SU-DHL-6 (cell line): ENCODE measurements around the gene COL1A1.

Source experiments
- H2AFZ ChIP-seq: fragments of 200-600 bp; sonication (generic); 2 replicates; pipeline ENCODE4 v1.6.1; 2014; ENCODE audit warnings: low read depth, mild to moderate bottlenecking, moderate library complexity, mixed read lengths, antibody characterized with exemption, low read length; ENCODE audit not compliant: severe bottlenecking
- H3F3A ChIP-seq: fragments of 200-600 bp; shearing (Covaris generic); 2 replicates; pipeline ENCODE4 v1.6.0; 2016; ENCODE audit warnings: antibody characterized with exemption, mild to moderate bottlenecking; ENCODE audit not compliant: insufficient read depth
- H3K27ac ChIP-seq: fragments of 200-600 bp; sonication (generic); 2 replicates; pipeline ENCODE4 v1.5.1; 2016; ENCODE audit warnings: low read depth, mild to moderate bottlenecking, low read length, moderate library complexity, mixed read lengths
- H3K27me3 ChIP-seq: fragments of 200-600 bp; sonication (generic), shearing (Covaris generic); 2 replicates; pipeline ENCODE4 v1.6.0; 2014; ENCODE audit warnings: mild to moderate bottlenecking, low read length
- H3K36me3 ChIP-seq: fragments of 200-600 bp; sonication (generic); 2 replicates; pipeline ENCODE4 v1.6.1; 2014; ENCODE audit warnings: mild to moderate bottlenecking, low read length, mixed read lengths
- H3K4me2 ChIP-seq: fragments of 300-600, 200-600 bp; shearing (Covaris generic), sonication (generic); 2 replicates; pipeline ENCODE4 v1.6.0; 2014; ENCODE audit warnings: low read length, low read depth, mild to moderate bottlenecking; ENCODE audit not compliant: poor library complexity, severe bottlenecking
- H3K4me3 ChIP-seq: fragments of 200-600 bp; sonication (generic); 2 replicates; pipeline ENCODE4 v1.5.1; 2014; ENCODE audit warnings: antibody characterized with exemption, low read length, mild to moderate bottlenecking, mixed read lengths; ENCODE audit not compliant: insufficient read depth, poor library complexity, severe bottlenecking
- H3K79me2 ChIP-seq: fragments of 200-600 bp; sonication (generic); 2 replicates; pipeline ENCODE4 v1.6.1; 2014; ENCODE audit warnings: mild to moderate bottlenecking, low read length, moderate library complexity; ENCODE audit not compliant: insufficient read depth
- H3K9ac ChIP-seq: fragments of 200-600 bp; sonication (generic); 2 replicates; pipeline ENCODE4 v1.7.0; 2014; ENCODE audit warnings: mild to moderate bottlenecking, low read length
- H3K9me2 ChIP-seq: fragments of 200-600 bp; sonication (generic); replicated peaks from 2 replicates; pipeline ENCODE4 v1.6.1; 2014; ENCODE audit warnings: low read length; ENCODE audit not compliant: insufficient read depth
- H3K9me3 ChIP-seq: fragments of 200-600 bp; sonication (generic); 2 replicates; pipeline ENCODE4 v1.6.1; 2014; ENCODE audit warnings: low read length, mixed read lengths; ENCODE audit not compliant: insufficient read depth
- H4K20me1 ChIP-seq: fragments of 200-600 bp; sonication (generic); 2 replicates; pipeline ENCODE4 v1.6.1; 2014; ENCODE audit warnings: low read depth, mild to moderate bottlenecking, antibody characterized with exemption, low read length, moderate library complexity, mixed read lengths
- EZH2phosphoT487 ChIP-seq: fragments of 200-600 bp; sonication (generic), shearing (Covaris generic); conservative IDR thresholded peaks from 2 replicates; pipeline ENCODE4 v1.6.1; 2018; ENCODE audit warnings: mild to moderate bottlenecking, antibody characterized with exemption, low read length, moderate library complexity, mixed read lengths
- TF ChIP-seq, protein P1 (sequence below): fragments of 200-600 bp; sonication (generic); IDR thresholded peaks from one replicate; pipeline ENCODE4 v1.5.1; 2017; ENCODE audit warnings: antibody characterized with exemption, mild to moderate bottlenecking, low read length, moderate library complexity; ENCODE audit not compliant: insufficient read depth, poor library complexity, severe bottlenecking

The COL1A1 gene

DNA sequence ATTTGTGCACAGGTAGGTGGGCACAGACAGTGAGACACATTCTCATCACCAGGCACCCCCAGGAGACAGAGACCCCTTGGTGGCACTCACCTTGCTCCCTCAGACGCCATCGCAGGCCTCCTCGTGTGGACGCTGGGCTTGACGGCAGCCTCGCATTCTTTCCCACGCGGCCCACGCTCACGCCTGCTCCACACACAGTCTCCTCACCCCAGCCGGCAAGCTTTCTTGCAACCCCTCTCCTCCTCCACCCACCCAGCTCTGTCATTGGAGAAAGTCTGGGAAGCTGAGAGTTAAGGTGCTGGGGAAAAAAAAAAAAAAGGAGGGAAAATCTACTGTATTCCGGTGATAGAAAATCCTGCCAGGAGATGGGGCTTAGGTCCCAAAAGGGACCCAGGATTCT lies 20.8 kb downstream of the COL1A1 start:
- Histone ChIP-seq H3K4me3 (no peak overlapping the region), H3F3A (no peaks in the 10 kb centered on the region), H3K4me2 (no peak overlapping the region), H2AFZ (no peak overlapping the region), H3K9ac (no peak overlapping the region), H4K20me1 (no peaks in the 10 kb centered on the region), H3K27me3 (no peaks in the 10 kb centered on the region), H3K9me3 (no peaks in the 10 kb centered on the region), H3K36me3 (no peaks in the 10 kb centered on the region), H3K79me2 (no peaks in the 10 kb centered on the region), H3K9me2 (no peaks in the 10 kb centered on the region), H3K27ac (no peak overlapping the region)
- TF ChIP-seq EZH2phosphoT487, result no peak
- TF ChIP-seq, protein P1, sequence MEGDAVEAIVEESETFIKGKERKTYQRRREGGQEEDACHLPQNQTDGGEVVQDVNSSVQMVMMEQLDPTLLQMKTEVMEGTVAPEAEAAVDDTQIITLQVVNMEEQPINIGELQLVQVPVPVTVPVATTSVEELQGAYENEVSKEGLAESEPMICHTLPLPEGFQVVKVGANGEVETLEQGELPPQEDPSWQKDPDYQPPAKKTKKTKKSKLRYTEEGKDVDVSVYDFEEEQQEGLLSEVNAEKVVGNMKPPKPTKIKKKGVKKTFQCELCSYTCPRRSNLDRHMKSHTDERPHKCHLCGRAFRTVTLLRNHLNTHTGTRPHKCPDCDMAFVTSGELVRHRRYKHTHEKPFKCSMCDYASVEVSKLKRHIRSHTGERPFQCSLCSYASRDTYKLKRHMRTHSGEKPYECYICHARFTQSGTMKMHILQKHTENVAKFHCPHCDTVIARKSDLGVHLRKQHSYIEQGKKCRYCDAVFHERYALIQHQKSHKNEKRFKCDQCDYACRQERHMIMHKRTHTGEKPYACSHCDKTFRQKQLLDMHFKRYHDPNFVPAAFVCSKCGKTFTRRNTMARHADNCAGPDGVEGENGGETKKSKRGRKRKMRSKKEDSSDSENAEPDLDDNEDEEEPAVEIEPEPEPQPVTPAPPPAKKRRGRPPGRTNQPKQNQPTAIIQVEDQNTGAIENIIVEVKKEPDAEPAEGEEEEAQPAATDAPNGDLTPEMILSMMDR, result no peak

DNA sequence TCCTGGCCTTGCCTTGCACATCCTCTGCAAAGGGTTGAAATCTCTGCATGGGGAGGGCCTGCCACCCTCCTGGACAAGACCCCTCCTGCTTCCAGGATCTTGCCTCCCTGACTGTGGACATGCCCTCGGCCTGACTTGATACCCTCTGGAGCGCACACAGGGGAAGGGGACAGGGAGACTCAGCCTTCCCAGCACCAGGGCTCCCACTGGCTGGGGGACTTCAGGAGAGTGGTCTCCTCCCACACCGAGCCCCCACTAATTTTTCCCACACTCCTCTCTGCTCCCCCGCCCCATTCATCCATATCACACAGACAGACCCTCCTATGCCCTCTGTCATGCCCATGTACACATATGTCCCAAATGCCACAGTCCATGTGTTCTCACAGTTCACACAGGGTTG lies 21.3 kb downstream of the COL1A1 start:
- no peaks in the 10 kb centered on the region for H3K79me2 ChIP-seq
- no peaks in the 10 kb centered on the region for H3K36me3 ChIP-seq
- H3K27me3 ChIP-seq, result no peaks in the 10 kb centered on the region
- no peak overlapping the region for H2AFZ ChIP-seq
- no peak overlapping the region for H3K4me3 ChIP-seq
- TF ChIP-seq, protein P1, result no peak
- TF ChIP-seq EZH2phosphoT487, result no peak
- H3K27ac ChIP-seq, result no peak overlapping the region
- H4K20me1 ChIP-seq, result no peaks in the 10 kb centered on the region
- no peaks in the 10 kb centered on the region for H3F3A ChIP-seq
- no peaks in the 10 kb centered on the region for H3K9me3 ChIP-seq
- H3K4me2 ChIP-seq, result no peak overlapping the region
- H3K9ac ChIP-seq, result no peak overlapping the region
- no peaks in the 10 kb centered on the region for H3K9me2 ChIP-seq

DNA sequence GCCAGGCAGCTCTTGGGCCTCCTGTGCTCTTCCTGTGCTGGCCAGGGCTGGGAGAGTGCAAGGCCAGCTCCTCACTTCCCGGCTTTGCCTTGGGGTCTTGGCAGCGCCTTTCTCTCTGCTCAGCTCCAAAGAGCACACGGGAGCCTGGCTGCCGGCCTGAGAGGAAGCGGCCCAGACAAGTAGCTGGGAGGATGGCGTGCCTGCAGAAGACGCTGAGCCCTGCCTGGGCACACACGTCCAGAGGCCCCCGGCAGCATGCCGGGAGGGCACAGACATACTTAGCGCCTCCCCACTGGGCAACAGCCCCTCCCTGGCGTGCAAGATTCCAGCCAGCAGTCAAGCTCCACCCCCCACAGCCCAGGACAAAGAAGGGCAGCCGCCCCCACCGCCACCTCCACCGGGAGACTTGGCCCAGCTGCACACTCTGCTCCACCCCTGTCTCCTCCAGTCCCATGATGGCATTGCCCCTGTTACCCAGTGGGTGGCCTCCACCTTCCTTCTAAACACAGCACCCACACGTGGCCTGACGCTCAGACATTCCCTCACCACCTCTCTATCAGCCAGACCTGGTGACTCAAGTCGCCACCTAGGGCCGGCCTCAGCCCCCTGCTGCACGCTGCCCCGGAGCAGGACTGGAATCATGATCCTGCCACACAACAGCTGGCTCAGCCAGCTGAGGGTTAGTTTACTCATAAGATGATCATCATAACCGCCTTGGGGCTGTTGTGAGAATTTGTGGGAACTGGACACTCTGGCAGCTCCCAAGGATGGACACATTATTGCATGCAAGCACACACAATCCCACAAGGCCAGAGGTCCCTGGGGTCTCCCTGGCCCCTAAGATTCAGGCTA lies 23.2 kb downstream of the COL1A1 start:
- Histone ChIP-seq H3K27ac (no peak overlapping the region), H3F3A (no peaks in the 10 kb centered on the region), H3K79me2 (no peaks in the 10 kb centered on the region), H3K9ac (no peak overlapping the region), H3K9me3 (no peaks in the 10 kb centered on the region), H3K4me3 (no peak overlapping the region), H3K4me2 (no peak overlapping the region), H2AFZ (no peak overlapping the region), H4K20me1 (no peaks in the 10 kb centered on the region), H3K36me3 (no peaks in the 10 kb centered on the region), H3K27me3 (no peaks in the 10 kb centered on the region), H3K9me2 (no peaks in the 10 kb centered on the region)
- TF ChIP-seq EZH2phosphoT487, result no peak
- TF ChIP-seq, protein P1, result peak; percentile 67
